Measurements from ENCODE around the gene SLC2A6.

DNA sequence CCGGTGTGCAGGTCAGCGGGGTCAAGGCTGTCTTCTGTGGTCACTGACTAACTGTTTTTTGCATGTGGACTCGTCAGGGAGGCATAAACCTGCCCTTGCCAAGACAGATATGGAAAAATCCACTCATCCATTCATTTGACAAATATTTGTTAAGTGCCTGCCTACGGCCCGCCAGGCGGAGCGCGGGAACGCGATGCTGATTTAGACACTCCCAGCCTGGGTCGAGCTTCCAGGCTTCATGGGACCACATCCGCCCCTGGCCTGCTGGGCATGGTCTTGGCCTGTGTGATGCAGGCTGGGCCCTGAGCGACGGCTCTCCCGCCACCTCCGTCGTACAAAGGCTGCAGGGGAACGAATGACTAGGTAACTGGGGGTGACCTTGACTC is 27.7 kb upstream of the SLC2A6 start:
- TF ChIP-seq, protein P1, sequence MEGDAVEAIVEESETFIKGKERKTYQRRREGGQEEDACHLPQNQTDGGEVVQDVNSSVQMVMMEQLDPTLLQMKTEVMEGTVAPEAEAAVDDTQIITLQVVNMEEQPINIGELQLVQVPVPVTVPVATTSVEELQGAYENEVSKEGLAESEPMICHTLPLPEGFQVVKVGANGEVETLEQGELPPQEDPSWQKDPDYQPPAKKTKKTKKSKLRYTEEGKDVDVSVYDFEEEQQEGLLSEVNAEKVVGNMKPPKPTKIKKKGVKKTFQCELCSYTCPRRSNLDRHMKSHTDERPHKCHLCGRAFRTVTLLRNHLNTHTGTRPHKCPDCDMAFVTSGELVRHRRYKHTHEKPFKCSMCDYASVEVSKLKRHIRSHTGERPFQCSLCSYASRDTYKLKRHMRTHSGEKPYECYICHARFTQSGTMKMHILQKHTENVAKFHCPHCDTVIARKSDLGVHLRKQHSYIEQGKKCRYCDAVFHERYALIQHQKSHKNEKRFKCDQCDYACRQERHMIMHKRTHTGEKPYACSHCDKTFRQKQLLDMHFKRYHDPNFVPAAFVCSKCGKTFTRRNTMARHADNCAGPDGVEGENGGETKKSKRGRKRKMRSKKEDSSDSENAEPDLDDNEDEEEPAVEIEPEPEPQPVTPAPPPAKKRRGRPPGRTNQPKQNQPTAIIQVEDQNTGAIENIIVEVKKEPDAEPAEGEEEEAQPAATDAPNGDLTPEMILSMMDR (IDR thresholded peaks at IDR 0.05): no peak
- TF ChIP-seq POLR2AphosphoS5 (IDR thresholded peaks at IDR 0.05): peak; percentile 31 to 41
- TF ChIP-seq POLR2A (IDR thresholded peaks at IDR 0.05): no peak
